SK-N-SH (cell line): ENCODE results near the gene CIDEA. TPM values are rescaled to one million over a fixed set of nuclear protein-coding genes. Genes with fewer than 3 reads are reported as not detected.

Experiments used
- CTCF ChIA-PET: fragments of 300-600, 350-600 bp; formaldehyde crosslinking; extraction: SDS; loops from one replicate; lab custom pipeline; 2021; lab: Yijun Ruan, JAX
- POLR2A ChIA-PET: fragments of 350-600 bp; sonication (Branson Sonifier 250); formaldehyde crosslinking; extraction: SDS; loops from one replicate; lab custom pipeline; 2020; ENCODE audit warnings: antibody characterized with exemption, inconsistent platforms; lab: Yijun Ruan, JAX
- DNase-seq: peaks from one replicate; pipeline ENCODE4 v3.0.0; 2012
- H2AFZ ChIP-seq: fragments of 200-600 bp; sonication (generic); 2 replicates; pipeline ENCODE4 v1.8.1; 2016; ENCODE audit warnings: antibody characterized with exemption, mild to moderate bottlenecking, low read depth
- H3F3A ChIP-seq: fragments of 200-600 bp; sonication (generic); replicated peaks from 2 replicates; pipeline ENCODE3; 2016; ENCODE audit warnings: antibody characterized with exemption, mild to moderate bottlenecking; ENCODE audit not compliant: insufficient read depth
- H3K27ac ChIP-seq, 2 experiments: fragments of 200-500 bp in 1 of 2; fragments of 200-600 bp in 1 of 2; sonication (Bioruptor generic) in 1 of 2; sonication (generic), shearing (Covaris generic) in 1 of 2; 2 replicates each; pipeline versions ENCODE4 v1.5.1 to v1.6.1; 2014 to 2016; ENCODE audit warnings: low read depth in 2 of 2, inconsistent platforms in 1 of 2, low read length in 1 of 2, mild to moderate bottlenecking in 1 of 2, mixed read lengths in 1 of 2
- H3K27me3 ChIP-seq: fragments of 200-600 bp; sonication (generic), shearing (Covaris generic); 2 replicates; pipeline ENCODE4 v1.6.1; 2016; ENCODE audit warnings: mixed run types; ENCODE audit not compliant: insufficient read depth
- H3K36me3 ChIP-seq, 2 experiments: fragments of 200-500 bp in 1 of 2; fragments of 200-600 bp in 1 of 2; sonication (Bioruptor generic) in 1 of 2; sonication (generic) in 1 of 2; replicated peaks in 1 of 2; 2 replicates each; pipeline versions ENCODE3 to v1.5.1; 2014 to 2016; ENCODE audit warnings: low read length in 1 of 2, mild to moderate bottlenecking in 1 of 2; ENCODE audit not compliant: insufficient read depth in 2 of 2, control insufficient read depth in 1 of 2
- H3K4me1 ChIP-seq, 2 experiments: fragments of 200-500 bp in 1 of 2; fragments of 200-600 bp in 1 of 2; sonication (Bioruptor generic) in 1 of 2; sonication (generic), shearing (Covaris generic) in 1 of 2; 2 replicates each; pipeline versions ENCODE4 v1.5.1 to v1.6.1; 2014 to 2016; ENCODE audit warnings: low read depth in 1 of 2, low read length in 1 of 2, mixed run types in 1 of 2; ENCODE audit not compliant: insufficient read depth in 2 of 2, control insufficient read depth in 1 of 2
- H3K4me2 ChIP-seq: fragments of 200-600 bp; sonication (generic), shearing (Covaris generic); 2 replicates; pipeline ENCODE4 v1.6.1; 2017; ENCODE audit warnings: mixed run types
- H3K4me3 ChIP-seq, 2 experiments: fragments of 200-500 bp in 1 of 2; fragments of 200-600 bp in 1 of 2; sonication (Bioruptor generic) in 1 of 2; sonication (generic), shearing (Covaris generic) in 1 of 2; 2 replicates each; pipeline versions ENCODE4 v1.5.1 to v1.8.1; 2014 to 2016; ENCODE audit warnings: low read depth in 2 of 2, inconsistent platforms in 1 of 2, low read length in 1 of 2, mild to moderate bottlenecking in 1 of 2, mixed read lengths in 1 of 2, moderate library complexity in 1 of 2
- H3K79me2 ChIP-seq: fragments of 200-600 bp; sonication (generic); 2 replicates; pipeline ENCODE4 v1.8.1; 2017; ENCODE audit warnings: mild to moderate bottlenecking; ENCODE audit not compliant: insufficient read depth
- H3K9ac ChIP-seq: fragments of 200-600 bp; sonication (generic); 2 replicates; pipeline ENCODE4 v1.6.1; 2017; ENCODE audit warnings: mixed run types
- H3K9me2 ChIP-seq: fragments of 200-600 bp; sonication (generic); 2 replicates; pipeline ENCODE4 v1.6.1; 2017; ENCODE audit warnings: mixed run types
- H3K9me3 ChIP-seq: fragments of 200-600 bp; sonication (generic); 2 replicates; pipeline ENCODE4 v1.6.1; 2017; ENCODE audit warnings: mixed run types, mild to moderate bottlenecking, moderate library complexity
- H4K20me1 ChIP-seq: fragments of 200-600 bp; sonication (generic); 2 replicates; pipeline ENCODE4 v1.6.1; 2017; ENCODE audit warnings: mild to moderate bottlenecking, mixed run types; ENCODE audit not compliant: insufficient read depth
- CHD2 ChIP-seq: fragments of 150-350 bp; IDR thresholded peaks from 2 replicates; pipeline ENCODE4 v1.6.1; 2018; ENCODE audit warnings: low read length; ENCODE audit not compliant: partially characterized antibody
- CTCF ChIP-seq: fragments of 200-600 bp; sonication (generic); IDR thresholded peaks from 2 replicates; pipeline ENCODE4 v1.6.1; 2017; ENCODE audit warnings: antibody characterized with exemption, mild to moderate bottlenecking, moderate library complexity
- ELF1 ChIP-seq: IDR thresholded peaks from 2 replicates; pipeline ENCODE4 v1.4.0; 2012
- EP300 ChIP-seq, 2 experiments: IDR thresholded peaks; 2 replicates each; pipeline versions ENCODE4 v1.4.0 to v1.6.1; 2012; ENCODE audit warnings: borderline replicate concordance in 1 of 2, low read depth in 1 of 2, low read length in 1 of 2
- EZH2phosphoT487 ChIP-seq: fragments of 200-600 bp; sonication (generic); IDR thresholded peaks from 2 replicates; pipeline ENCODE4 v1.6.1; 2017; ENCODE audit warnings: low read depth, mixed run types, mild to moderate bottlenecking, antibody characterized with exemption, moderate library complexity, borderline replicate concordance
- FOSL2 ChIP-seq: IDR thresholded peaks from 2 replicates; pipeline ENCODE4 v1.4.0; 2012; ENCODE audit warnings: low read depth, mild to moderate bottlenecking, moderate library complexity, borderline replicate concordance
- FOXJ3 ChIP-seq: sonication (generic); formaldehyde crosslinking; IDR thresholded peaks from 2 replicates; pipeline ENCODE4 v1.5.1; 2020; ENCODE audit warnings: mild to moderate bottlenecking, missing genetic modification reagents
- FOXM1 ChIP-seq: IDR thresholded peaks from 2 replicates; pipeline ENCODE4 v1.4.0; 2012; ENCODE audit warnings: low read depth, mild to moderate bottlenecking
- GABPA ChIP-seq: IDR thresholded peaks from 2 replicates; pipeline ENCODE4 v1.4.0; 2012; ENCODE audit warnings: low read depth, mild to moderate bottlenecking
- IRF3 ChIP-seq: fragments of 150-350 bp; IDR thresholded peaks from 2 replicates; pipeline ENCODE4 v1.6.1; 2016; ENCODE audit warnings: mild to moderate bottlenecking, low read depth, low read length
- JUND ChIP-seq: IDR thresholded peaks from 2 replicates; pipeline ENCODE4 v1.4.0; 2012
- MAX ChIP-seq: IDR thresholded peaks from 2 replicates; pipeline ENCODE4 v1.4.0; 2012; ENCODE audit warnings: low read depth
- MEF2A ChIP-seq: IDR thresholded peaks from 2 replicates; pipeline ENCODE4 v1.4.0; 2012; ENCODE audit warnings: low read depth, borderline replicate concordance
- MXI1 ChIP-seq: IDR thresholded peaks from 2 replicates; pipeline ENCODE4 v1.6.1; 2012; ENCODE audit warnings: mild to moderate bottlenecking, low read depth, low read length, improper control_type of control experiment
- NFIC ChIP-seq: IDR thresholded peaks from 2 replicates; pipeline ENCODE4 v1.4.0; 2012; ENCODE audit warnings: borderline replicate concordance
- NRF1 ChIP-seq: IDR thresholded peaks from 2 replicates; pipeline ENCODE4 v1.6.1; 2012; ENCODE audit warnings: low read depth, mild to moderate bottlenecking, low read length
- PBX3 ChIP-seq: IDR thresholded peaks from 2 replicates; pipeline ENCODE4; 2012
- POLR2AphosphoS5 ChIP-seq: IDR thresholded peaks from 2 replicates; pipeline ENCODE4 v1.6.1; 2012; ENCODE audit warnings: low read depth, low read length
- SMC3 ChIP-seq: IDR thresholded peaks from 2 replicates; pipeline ENCODE4 v1.6.1; 2012; ENCODE audit warnings: low read depth, low read length, improper control_type of control experiment
- TAF1 ChIP-seq: IDR thresholded peaks from 2 replicates; pipeline ENCODE4 v1.6.1; 2012; ENCODE audit warnings: low read depth, mild to moderate bottlenecking, low read length, moderate library complexity, borderline replicate concordance
- TCF12 ChIP-seq: IDR thresholded peaks from 2 replicates; pipeline ENCODE4 v1.4.0; 2012
- TEAD4 ChIP-seq: IDR thresholded peaks from 2 replicates; pipeline ENCODE4 v1.4.0; 2012; ENCODE audit warnings: mild to moderate bottlenecking, borderline replicate concordance; ENCODE audit not compliant: insufficient read depth
- USF2 ChIP-seq: fragments of 150-350 bp; IDR thresholded peaks from 2 replicates; pipeline ENCODE4 v1.6.1; 2017; ENCODE audit warnings: antibody characterized with exemption, low read length, low read depth, borderline replicate concordance
- YY1 ChIP-seq: IDR thresholded peaks from 2 replicates; pipeline ENCODE4 v1.4.0; 2012; ENCODE audit warnings: low read depth, mild to moderate bottlenecking
- ZBTB33 ChIP-seq: IDR thresholded peaks from 2 replicates; pipeline ENCODE4 v1.4.0; 2012; ENCODE audit warnings: low read depth, borderline replicate concordance
- WGBS: methylation state at CpG from one replicate; pipeline ENCODE4 v1.1.6; 2017; ENCODE audit warnings: low lambda C conversion rate; 5-methylcytosine and 5-hydroxymethylcytosine counted together
- polyA plus RNA-seq, 3 experiments: library from polyadenylated mRNA; depleted of rRNA; stranded (reverse); fragments of >200 nt; gene quantifications; 2 replicates each; pipeline ENCODE4 v1.2.3, GENCODE V29; 2012

Gene CIDEA
- polyA plus RNA-seq, 1 of the 3 experiments (the other 2 are of a cell fraction): not detected

- no peaks in the 10 kb centered on the region for H3K9me2 ChIP-seq
- H3K27ac ChIP-seq: no peak overlapping the region
- H2AFZ ChIP-seq: peak overlapping the region; percentile 78; the same call in 1 of the 2 replicates
- 33% methylated on average over 33 of the region's 51 CpGs for WGBS
- DNase-seq: peak; percentile 90
- peak overlapping the region; percentile 49; the same call in 1 of the 2 replicates for H3K9ac ChIP-seq
- H3K4me1 ChIP-seq: no peaks in the 10 kb centered on the region; a peak in 1 of 4 replicates
- no peaks in the 10 kb centered on the region for H4K20me1 ChIP-seq
- H3F3A ChIP-seq: no peaks in the 10 kb centered on the region
- peaks cover 15% of the 10 kb centered on the region for H3K27me3 ChIP-seq
- H3K4me3 ChIP-seq: peak overlapping the region; percentile 42 to 77
- no peaks in the 10 kb centered on the region for H3K9me3 ChIP-seq
- CTCF ChIA-PET: interaction anchor here (0.5 to 2.7 kb wide), 30 partner anchors 9 to 1720 kb away, joined by 3 to 50 read pairs (median 4); partner anchors contain the start of genes AFG3L2, CIDEA and TUBB6
- POLR2A ChIA-PET: no interaction called here
- no peaks in the 10 kb centered on the region for H3K36me3 ChIP-seq
- no peaks in the 10 kb centered on the region for H3K79me2 ChIP-seq
- H3K4me2 ChIP-seq: peak overlapping the region; percentile 71; the same call in 1 of the 2 replicates
- no peak for TF ChIP-seq FOSL2
- TF ChIP-seq EZH2phosphoT487: no peak
- no peak for TF ChIP-seq EP300 (IDR thresholded peaks at IDR 0.05; ENCODE audit: borderline replicate concordance in 1 of 2, low read depth in 1 of 2, low read length in 1 of 2)
- no peak for TF ChIP-seq TEAD4
- TF ChIP-seq MEF2A: no peak
- no peak for TF ChIP-seq FOXJ3
- no peak for TF ChIP-seq CHD2
- TF ChIP-seq CTCF: peak; percentile 70
- peak; percentile 7; the same call in 1 of the 2 replicates for TF ChIP-seq SMC3
- TF ChIP-seq USF2: no peak
- TF ChIP-seq JUND: no peak
- TF ChIP-seq FOXM1: no peak
- TF ChIP-seq TCF12: no peak
- 0 out of 2 replicates have a peak, but pooled peaks have one; percentile 43 for TF ChIP-seq MAX
- 0 out of 2 replicates have a peak, but pooled peaks have one; percentile 32 for TF ChIP-seq MXI1
- no peak for TF ChIP-seq GABPA
- no peak for TF ChIP-seq NRF1
- TF ChIP-seq TAF1: no peak
- no peak for TF ChIP-seq IRF3
- TF ChIP-seq YY1: no peak
- no peak for TF ChIP-seq ZBTB33
- TF ChIP-seq PBX3: no peak
- TF ChIP-seq NFIC: no peak
- TF ChIP-seq POLR2AphosphoS5: no peak
- TF ChIP-seq ELF1: no peak
These were observed 17.4 kb downstream of the CIDEA start for GRCh38 chr18:12271376-12272235.
